Activated B cell treated with CpG ODN at 0.5 μM for 24 hours (primary cell): Measurements from ENCODE around the gene SWAP70. TPM values are rescaled to one million over a fixed set of nuclear protein-coding genes. Genes with fewer than 3 reads are reported as not detected.
A peak's percentile ranks its signal among the peaks of the same experiment; 100 is the strongest.

ENCODE experiments used
- ATAC-seq: fragments of 200-7000 bp; cut with Tn5 transposase; one replicate; pipeline ENCODE4 v1.10.0; 2021; ENCODE audit warnings: low read depth, mild to moderate bottlenecking, moderate library complexity
- CTCF ChIA-PET: fragments of 350-600 bp; sonication (Branson Sonifier 250); formaldehyde crosslinking; loops from one replicate; lab custom pipeline; 2021; ENCODE audit warnings: antibody characterized with exemption; lab: Charles Lee
- POLR2A ChIA-PET: fragments of 350-600 bp; sonication (Branson Sonifier 250); formaldehyde crosslinking; loops from one replicate; lab custom pipeline; 2021; ENCODE audit warnings: antibody characterized with exemption; lab: Charles Lee
- DNase-seq: peaks from one replicate; pipeline ENCODE4 v3.0.0; 2022
- H3K27ac Mint-ChIP-seq: one replicate; pipeline ENCODE4 v1.8.0; 2020; ENCODE audit warnings: mixed read lengths
- H3K27me3 Mint-ChIP-seq: one replicate; pipeline ENCODE4 v1.8.0; 2021; ENCODE audit warnings: mixed read lengths
- H3K36me3 Mint-ChIP-seq: one replicate; pipeline ENCODE4 v1.8.0; 2021; ENCODE audit warnings: low read depth, mixed read lengths
- H3K4me1 Mint-ChIP-seq: one replicate; pipeline ENCODE4 v1.8.0; 2021; ENCODE audit warnings: mixed read lengths
- H3K4me3 Mint-ChIP-seq: one replicate; pipeline ENCODE4 v1.8.0; 2020; ENCODE audit warnings: mild to moderate bottlenecking, mixed read lengths
- H3K9me3 Mint-ChIP-seq: one replicate; pipeline ENCODE4 v1.8.0; 2020; ENCODE audit warnings: mixed read lengths
- CTCF ChIP-seq: fragments of 200-600 bp; IDR thresholded peaks from one replicate; pipeline ENCODE4 v1.8.0; 2022; ENCODE audit warnings: antibody characterized with exemption, mild to moderate bottlenecking
- intact Hi-C: fragments of 100-400 bp; cut with micrococcal nuclease; formaldehyde crosslinking; loops from one replicate; pipeline ENCODE4 v1.15.1; 2024
- total RNA-seq: library from RNA; stranded (reverse); gene quantifications from 2 replicates; pipeline ENCODE4 v1.2.3, GENCODE V29; 2022

The SWAP70 gene
- total RNA-seq, 1 donor from 2014 or later: 288 TPM

GRCh38 chr11:9708544-9708943, 44.7 kb downstream of the SWAP70 start:
- peak overlapping the region; percentile 80 for H3K27ac Mint-ChIP-seq
- intact Hi-C loops: no loop called here
- CTCF ChIA-PET: no interaction called here
- no peaks in the 10 kb centered on the region for H3K27me3 Mint-ChIP-seq
- ATAC-seq (no peak), DNase-seq (no peak)
- H3K4me1 Mint-ChIP-seq: peaks cover 70% of the 10 kb centered on the region
- H3K9me3 Mint-ChIP-seq: no peaks in the 10 kb centered on the region
- H3K36me3 Mint-ChIP-seq: peaks cover 58% of the 10 kb centered on the region
- POLR2A ChIA-PET: interaction anchor here (0.8 to 2.7 kb wide), 7 partner anchors 8 to 248 kb away, joined by 3 to 8 read pairs (median 5); partner anchors contain the start of gene ZNF143
- TF ChIP-seq CTCF: no peak
- H3K4me3 Mint-ChIP-seq: peak overlapping the region; percentile 6

- no peaks in the 10 kb centered on the region for H3K27me3 Mint-ChIP-seq
- H3K27ac Mint-ChIP-seq: peak overlapping the region; percentile 80
- CTCF ChIA-PET: interaction anchor here (0.7 to 1.3 kb wide), 2 partner anchors 10 to 23 kb away, joined by 3 read pairs; no protein-coding TSS in a partner anchor
- H3K36me3 Mint-ChIP-seq: peaks cover 63% of the 10 kb centered on the region
- ATAC-seq (no peak), DNase-seq (no peak)
- H3K4me3 Mint-ChIP-seq: peak overlapping the region; percentile 46
- H3K4me1 Mint-ChIP-seq: peaks cover 72% of the 10 kb centered on the region
- no peak for TF ChIP-seq CTCF
- intact Hi-C loops: no loop called here
- POLR2A ChIA-PET: interaction anchor here (0.7 kb wide), 1 partner anchor 172 kb away, joined by 5 read pairs; no protein-coding TSS in a partner anchor
- no peaks in the 10 kb centered on the region for H3K9me3 Mint-ChIP-seq
Observed at GRCh38 chr11:9710223-9710622, 46.3 kb downstream of the SWAP70 start.

- CTCF ChIA-PET: interaction anchor here (0.7 to 1.6 kb wide), 3 partner anchors 9 to 23 kb away, joined by 3 read pairs; no protein-coding TSS in a partner anchor
- TF ChIP-seq CTCF: no peak
- H3K9me3 Mint-ChIP-seq: peaks cover 2% of the 10 kb centered on the region
- intact Hi-C loops: no loop called here
- H3K27ac Mint-ChIP-seq: peak overlapping the region; percentile 78
- H3K36me3 Mint-ChIP-seq: peaks cover 69% of the 10 kb centered on the region
- ATAC-seq (no peak), DNase-seq (no peak)
- peak overlapping the region; percentile 59 for H3K4me3 Mint-ChIP-seq
- H3K27me3 Mint-ChIP-seq: no peaks in the 10 kb centered on the region
- peaks cover 78% of the 10 kb centered on the region for H3K4me1 Mint-ChIP-seq
- POLR2A ChIA-PET: interaction anchor here (0.7 kb wide), 1 partner anchor 173 kb away, joined by 5 read pairs; no protein-coding TSS in a partner anchor
Observed at GRCh38 chr11:9710852-9711251, 47.0 kb downstream of the SWAP70 start.

GRCh38 chr11:9711454-9712307, 47.8 kb downstream of the SWAP70 start:
- ATAC-seq: no peak
- peak overlapping the region; percentile 59 for H3K4me3 Mint-ChIP-seq
- intact Hi-C loops: no loop called here

More at GRCh38 chr11:9711454-9712307, 47.8 kb downstream of the SWAP70 start:
- POLR2A ChIA-PET: interaction anchor here (0.5 to 0.6 kb wide), 2 partner anchors 9 to 59 kb away, joined by 3 read pairs; no protein-coding TSS in a partner anchor
- CTCF ChIA-PET: interaction anchor here (1.6 kb wide), 1 partner anchor 9 kb away, joined by 3 read pairs; no protein-coding TSS in a partner anchor
- H3K27me3 Mint-ChIP-seq: no peaks in the 10 kb centered on the region
- H3K36me3 Mint-ChIP-seq: peaks cover 76% of the 10 kb centered on the region
- DNase-seq: no peak
- H3K4me1 Mint-ChIP-seq: peaks cover 86% of the 10 kb centered on the region
- H3K9me3 Mint-ChIP-seq: peaks cover 2% of the 10 kb centered on the region
- TF ChIP-seq CTCF: no peak
- peak overlapping the region; percentile 78 for H3K27ac Mint-ChIP-seq
